Measurements from ENCODE around the gene PPM1D. TPM values are rescaled to one million over a fixed set of nuclear protein-coding genes. Genes with fewer than 3 reads are reported as not detected.

The PPM1D gene
- total RNA-seq, 6 experiments from 2014 or later, result 4.9 to 5.6 (median 5.4) TPM

DNA sequence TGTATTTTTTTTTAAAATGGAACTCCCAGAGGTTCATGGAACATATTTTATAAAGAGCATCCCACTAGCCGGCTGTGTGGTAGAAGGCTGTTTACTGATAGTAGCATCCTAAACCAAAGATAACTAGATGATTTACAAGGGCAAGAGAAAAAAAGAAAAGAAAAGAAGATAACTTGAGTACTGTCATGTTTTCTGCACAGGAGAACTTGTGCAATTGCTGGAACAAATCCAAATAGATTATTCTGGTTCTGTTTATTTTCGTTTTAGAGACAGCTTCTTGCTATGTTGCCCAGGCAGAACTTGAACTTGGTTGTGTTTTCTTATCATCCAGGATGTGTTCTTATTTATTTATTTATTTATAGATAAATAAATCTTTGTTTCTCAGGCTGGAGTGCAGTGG is 20.9 kb upstream of the PPM1D start:
- Histone ChIP-seq H3K27me3 (no peaks in the 10 kb centered on the region), H3K4me3 (no peak overlapping the region), H3K36me3 (no peaks in the 10 kb centered on the region), H3K4me1 (peaks cover 0 to 9% (median 0%) of the 10 kb centered on the region in 4 donors), H3K9me3 (no peaks in the 10 kb centered on the region), H3K27ac (peak overlapping the region in 1 of 3 donors; percentile 5)
- DNase-seq (no peak), ATAC-seq (peak; percentile 67 to 78 (median 70))
- TF ChIP-seq, protein P1, sequence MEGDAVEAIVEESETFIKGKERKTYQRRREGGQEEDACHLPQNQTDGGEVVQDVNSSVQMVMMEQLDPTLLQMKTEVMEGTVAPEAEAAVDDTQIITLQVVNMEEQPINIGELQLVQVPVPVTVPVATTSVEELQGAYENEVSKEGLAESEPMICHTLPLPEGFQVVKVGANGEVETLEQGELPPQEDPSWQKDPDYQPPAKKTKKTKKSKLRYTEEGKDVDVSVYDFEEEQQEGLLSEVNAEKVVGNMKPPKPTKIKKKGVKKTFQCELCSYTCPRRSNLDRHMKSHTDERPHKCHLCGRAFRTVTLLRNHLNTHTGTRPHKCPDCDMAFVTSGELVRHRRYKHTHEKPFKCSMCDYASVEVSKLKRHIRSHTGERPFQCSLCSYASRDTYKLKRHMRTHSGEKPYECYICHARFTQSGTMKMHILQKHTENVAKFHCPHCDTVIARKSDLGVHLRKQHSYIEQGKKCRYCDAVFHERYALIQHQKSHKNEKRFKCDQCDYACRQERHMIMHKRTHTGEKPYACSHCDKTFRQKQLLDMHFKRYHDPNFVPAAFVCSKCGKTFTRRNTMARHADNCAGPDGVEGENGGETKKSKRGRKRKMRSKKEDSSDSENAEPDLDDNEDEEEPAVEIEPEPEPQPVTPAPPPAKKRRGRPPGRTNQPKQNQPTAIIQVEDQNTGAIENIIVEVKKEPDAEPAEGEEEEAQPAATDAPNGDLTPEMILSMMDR (IDR thresholded peaks at IDR 0.05), result no peak
- no peak for TF ChIP-seq POLR2A (IDR thresholded peaks at IDR 0.05)
- WGBS (ENCODE audit: insufficient coverage, low coverage, low lambda C conversion rate, missing lambda C conversion rate), result 14% methylated on average over 2 of the region's 2 CpGs
- intact Hi-C loops (cut with DNase I), result no loop called here

DNA sequence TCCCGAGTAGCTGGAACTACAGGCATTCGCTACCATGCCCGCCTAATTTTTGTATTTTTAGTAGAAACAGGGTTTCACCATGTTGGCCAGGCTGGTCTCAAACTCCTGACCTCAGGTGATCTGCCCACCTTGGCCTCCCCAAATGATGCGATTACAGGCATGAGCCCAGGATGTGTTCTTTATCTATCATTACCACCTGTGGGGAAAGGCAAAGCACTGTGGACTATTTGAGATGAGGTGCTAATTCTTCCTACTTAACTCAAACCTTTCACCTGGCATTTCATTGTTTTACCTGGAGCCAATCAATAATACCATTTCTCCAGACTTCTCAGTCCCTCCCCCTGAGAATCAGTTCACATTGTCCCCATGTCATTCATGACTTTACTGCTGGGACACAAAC is 20.4 kb upstream of the PPM1D start:
- Histone ChIP-seq H3K36me3 (no peaks in the 10 kb centered on the region), H3K4me3 (no peak overlapping the region), H3K27me3 (no peaks in the 10 kb centered on the region), H3K4me1 (peaks cover 0 to 9% (median 0%) of the 10 kb centered on the region in 4 donors), H3K9me3 (no peaks in the 10 kb centered on the region), H3K27ac (peak overlapping the region in 1 of 3 donors; percentile 5)
- intact Hi-C loops (cut with DNase I), result no loop called here
- WGBS (ENCODE audit: insufficient coverage, low coverage, low lambda C conversion rate, missing lambda C conversion rate), result 82% methylated on average over 4 of the region's 4 CpGs
- ATAC-seq (no peak), DNase-seq (no peak)
- no peak for TF ChIP-seq POLR2A (IDR thresholded peaks at IDR 0.05)

DNA sequence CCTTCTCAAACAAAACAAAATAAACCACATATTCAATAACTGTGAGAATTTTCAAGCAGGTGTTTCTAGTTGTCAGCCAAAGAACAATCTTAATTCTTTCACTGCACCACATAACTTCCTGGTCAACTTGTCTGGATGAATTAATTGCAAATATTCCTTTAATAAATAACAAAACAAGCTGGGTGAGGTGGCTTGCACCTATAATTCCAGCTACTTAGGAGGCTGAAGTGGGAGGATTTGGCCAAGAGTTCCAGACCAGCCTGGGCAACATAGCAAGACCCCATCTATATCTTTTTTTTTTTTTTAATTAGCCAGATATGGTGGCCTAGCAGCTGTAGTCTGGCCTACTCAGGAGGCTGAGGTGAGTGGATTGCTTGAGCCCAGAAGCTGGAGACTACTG is 17.0 kb upstream of the PPM1D start:
- TF ChIP-seq, protein P1 (IDR thresholded peaks at IDR 0.05), result no peak
- TF ChIP-seq POLR2A (IDR thresholded peaks at IDR 0.05), result no peak
- Histone ChIP-seq H3K9me3 (no peaks in the 10 kb centered on the region), H3K27me3 (no peaks in the 10 kb centered on the region), H3K27ac (no peak overlapping the region), H3K4me1 (peaks cover 0 to 9% (median 0%) of the 10 kb centered on the region in 4 donors), H3K4me3 (no peak overlapping the region), H3K36me3 (no peaks in the 10 kb centered on the region)
- intact Hi-C loops (cut with DNase I), result loop anchor here in 1 of 2 donors (10.0 kb wide), 1 partner anchor 58 kb away; the partner anchor contains the start of gene APPBP2
- no peak for ATAC-seq
- DNase-seq, result no peak

DNA sequence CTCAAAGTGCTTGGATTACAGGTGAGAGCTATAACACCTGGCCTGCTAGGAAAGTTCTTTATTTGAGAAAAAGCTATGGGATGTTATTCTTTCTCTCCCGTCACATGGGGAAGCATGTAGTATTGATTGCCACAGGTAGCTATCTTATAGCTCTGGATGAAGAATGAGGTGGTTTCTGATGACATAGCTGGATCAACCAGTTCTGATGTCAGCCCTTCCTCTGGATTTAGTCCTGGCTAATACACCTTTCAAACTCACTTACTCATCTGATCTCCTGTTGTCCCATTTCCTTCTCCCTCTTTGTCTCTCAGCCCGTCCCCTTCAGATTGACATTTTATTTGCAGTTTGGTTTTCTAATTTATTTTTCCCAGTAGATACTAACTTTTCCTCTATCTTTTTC is 14.1 kb upstream of the PPM1D start:
- intact Hi-C loops (cut with DNase I), result loop anchor here in 1 of 2 donors (10.0 kb wide), 1 partner anchor 61 kb away; the partner anchor contains the start of gene APPBP2
- Histone ChIP-seq H3K36me3 (no peaks in the 10 kb centered on the region), H3K9me3 (no peaks in the 10 kb centered on the region), H3K27ac (no peak overlapping the region), H3K4me3 (no peak overlapping the region), H3K27me3 (no peaks in the 10 kb centered on the region), H3K4me1 (no peaks in the 10 kb centered on the region)
- 77% methylated on average over 1 of the region's 2 CpGs for WGBS (ENCODE audit: insufficient coverage, low coverage, low lambda C conversion rate, missing lambda C conversion rate)
- ATAC-seq, result no peak
- no peak for TF ChIP-seq POLR2A (IDR thresholded peaks at IDR 0.05)
- TF ChIP-seq, protein P1 (IDR thresholded peaks at IDR 0.05), result no peak
- no peak for DNase-seq

DNA sequence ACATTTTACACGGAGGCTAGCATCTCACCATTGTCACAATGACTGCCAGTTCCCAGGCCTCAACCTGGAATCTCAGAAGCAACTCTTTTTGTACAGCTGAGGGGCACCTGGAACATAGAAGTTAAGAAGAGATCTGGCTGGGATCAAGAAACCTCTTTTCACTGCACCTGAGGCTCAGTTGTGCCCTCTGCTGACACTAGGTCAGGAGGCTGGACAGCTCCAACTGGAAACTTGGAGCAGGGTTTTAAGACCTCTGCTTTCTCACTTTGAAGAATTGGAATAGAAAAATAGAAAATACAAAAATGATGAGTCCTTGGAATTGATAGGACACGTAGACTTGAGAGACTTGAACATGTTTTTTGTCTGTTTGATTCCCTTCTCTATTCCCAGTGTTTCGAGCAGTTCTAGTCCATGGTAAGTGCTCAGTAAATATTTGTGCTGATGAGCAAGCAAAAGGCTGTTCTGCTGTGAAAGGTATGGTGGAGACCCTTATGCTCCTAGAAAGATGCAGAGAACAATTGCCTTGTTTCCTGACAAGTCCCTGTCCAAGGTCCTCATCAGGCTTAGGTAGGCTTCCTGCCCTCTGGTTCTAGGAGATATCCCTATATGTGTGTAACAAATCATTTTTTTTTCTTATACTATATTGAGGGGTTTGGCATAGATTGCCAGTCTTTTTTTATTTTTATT is 13.6 kb upstream of the PPM1D start:
- 56% methylated on average over 3 of the region's 3 CpGs for WGBS (ENCODE audit: insufficient coverage, low coverage, low lambda C conversion rate, missing lambda C conversion rate)
- no peak for DNase-seq
- Histone ChIP-seq H3K9me3 (no peaks in the 10 kb centered on the region), H3K4me1 (no peaks in the 10 kb centered on the region), H3K4me3 (no peak overlapping the region), H3K27ac (no peak overlapping the region), H3K27me3 (no peaks in the 10 kb centered on the region), H3K36me3 (no peaks in the 10 kb centered on the region)
- TF ChIP-seq, protein P1 (IDR thresholded peaks at IDR 0.05), result peak in 3 of 4 donors; percentile 11 to 40 (median 33)
- no peak for TF ChIP-seq POLR2A (IDR thresholded peaks at IDR 0.05)
- peak; percentile 42 to 67 (median 56) for ATAC-seq
- intact Hi-C loops (cut with DNase I), result loop anchor here in 1 of 2 donors (10.0 kb wide), 1 partner anchor 62 kb away; the partner anchor contains the start of gene APPBP2
